Hepatocyte (in vitro differentiated cells): ENCODE results near the gene C12orf75. TPM values are rescaled to one million over a fixed set of nuclear protein-coding genes. Genes with fewer than 3 reads are reported as not detected.

Experiments used
- DNase-seq: peaks from one replicate; pipeline ENCODE4 v3.0.0-alpha.2; 2016; ENCODE audit warnings: low spot score
- H2AFZ ChIP-seq: fragments of 200-600 bp; sonication (generic); 2 replicates; pipeline ENCODE4 v1.6.0; 2016; ENCODE audit warnings: antibody characterized with exemption, mild to moderate bottlenecking
- H3K27ac ChIP-seq: fragments of 200-600 bp; sonication (generic); 2 replicates; pipeline ENCODE4 v1.5.1; 2016; ENCODE audit warnings: mild to moderate bottlenecking
- H3K27me3 ChIP-seq: fragments of 200-600 bp; sonication (generic); 2 replicates; pipeline ENCODE4 v1.6.1; 2016
- H3K36me3 ChIP-seq: fragments of 200-600 bp; sonication (generic); replicated peaks from 2 replicates; pipeline ENCODE4 v1.5.1; 2016; ENCODE audit warnings: low read depth; ENCODE audit not compliant: insufficient read depth
- H3K4me1 ChIP-seq: fragments of 200-600 bp; sonication (generic); 2 replicates; pipeline ENCODE4 v1.5.1; 2016; ENCODE audit warnings: mild to moderate bottlenecking, moderate library complexity; ENCODE audit not compliant: insufficient read depth
- H3K4me2 ChIP-seq: fragments of 200-600 bp; sonication (generic); 2 replicates; pipeline ENCODE4 v1.6.0; 2016
- H3K4me3 ChIP-seq: fragments of 200-600 bp; sonication (generic); 2 replicates; pipeline ENCODE4 v1.5.1; 2016; ENCODE audit warnings: mild to moderate bottlenecking
- H3K79me2 ChIP-seq: fragments of 200-600 bp; sonication (generic); 2 replicates; pipeline ENCODE4 v1.6.0; 2017; ENCODE audit warnings: mild to moderate bottlenecking
- H3K9me2 ChIP-seq: fragments of 200-600 bp; sonication (generic); replicated peaks from 2 replicates; pipeline ENCODE4 v1.6.0; 2017; ENCODE audit warnings: mild to moderate bottlenecking; ENCODE audit not compliant: insufficient read depth
- H3K9me3 ChIP-seq: fragments of 200-600 bp; sonication (generic); 2 replicates; pipeline ENCODE4 v1.5.1; 2016; ENCODE audit warnings: low read depth, mild to moderate bottlenecking
- H4K20me1 ChIP-seq: fragments of 200-600 bp; sonication (generic); 2 replicates; pipeline ENCODE4 v1.6.0; 2016; ENCODE audit warnings: mild to moderate bottlenecking; ENCODE audit not compliant: insufficient read depth, poor library complexity, severe bottlenecking
- CTCF ChIP-seq: fragments of 200-600 bp; sonication (generic); IDR thresholded peaks from 2 replicates; pipeline ENCODE4 v1.5.1; 2016; ENCODE audit warnings: antibody characterized with exemption, mild to moderate bottlenecking; ENCODE audit not compliant: poor library complexity
- EZH2 ChIP-seq: fragments of 200-600 bp; sonication (generic); IDR thresholded peaks from 2 replicates; pipeline ENCODE4 v1.6.1; 2016; ENCODE audit warnings: antibody characterized with exemption, mild to moderate bottlenecking, borderline replicate concordance
- EZH2phosphoT487 ChIP-seq: fragments of 200-600 bp; sonication (generic); IDR thresholded peaks from one replicate; pipeline ENCODE4 v1.6.1; 2018; ENCODE audit warnings: antibody characterized with exemption, mild to moderate bottlenecking, low read depth, moderate library complexity; ENCODE audit not compliant: unreplicated experiment, severe bottlenecking
- WGBS: methylation state at CpG from one replicate; pipeline ENCODE4 v1.1.6; 2016; ENCODE audit warnings: low lambda C conversion rate; ENCODE audit errors: missing lambda C conversion rate; 5-methylcytosine and 5-hydroxymethylcytosine counted together
- polyA plus RNA-seq: library from polyadenylated mRNA; unstranded; fragments of >200 nt; fragmentation: Nextera tagmentation; extraction: Ambion mirVana; gene quantifications from 2 replicates; pipeline ENCODE4 v1.2.1, GENCODE V29; 2016
- total RNA-seq: library from RNA; depleted of rRNA; stranded (reverse); fragments of >200 nt; gene quantifications from 2 replicates; pipeline ENCODE4 v1.2.3, GENCODE V29; 2014

C12orf75 gene
- total and polyA plus RNA-seq, 2 experiments from 2014 or later: 80.9 to 103 TPM

GRCh38 chr12:105358789-105359188 is 28.3 kb downstream of the C12orf75 start:
- H3K36me3 ChIP-seq: no peaks in the 10 kb centered on the region
- peaks cover 25% of the 10 kb centered on the region for H3K79me2 ChIP-seq
- no peaks in the 10 kb centered on the region for H4K20me1 ChIP-seq
- H3K27ac ChIP-seq: no peak overlapping the region
- TF ChIP-seq CTCF: no peak
- TF ChIP-seq EZH2: no peak
- no peak for TF ChIP-seq EZH2phosphoT487
- H3K9me2 ChIP-seq: no peaks in the 10 kb centered on the region
- H3K4me3 ChIP-seq: no peak overlapping the region
- no peak overlapping the region for H2AFZ ChIP-seq
- 96% methylated on average over 7 of the region's 7 CpGs for WGBS
- H3K4me2 ChIP-seq: no peak overlapping the region
- H3K4me1 ChIP-seq: peaks cover 4% of the 10 kb centered on the region
- H3K9me3 ChIP-seq: no peaks in the 10 kb centered on the region
- H3K27me3 ChIP-seq: no peaks in the 10 kb centered on the region
- no peak for DNase-seq

- Histone ChIP-seq H3K9me3 (no peaks in the 10 kb centered on the region), H3K79me2 (peaks cover 14% of the 10 kb centered on the region), H3K27me3 (no peaks in the 10 kb centered on the region), H4K20me1 (no peaks in the 10 kb centered on the region), H3K4me3 (no peak overlapping the region), H3K4me2 (no peak overlapping the region), H3K4me1 (peaks cover 4% of the 10 kb centered on the region), H3K36me3 (no peaks in the 10 kb centered on the region), H3K9me2 (no peaks in the 10 kb centered on the region), H2AFZ (no peak overlapping the region), H3K27ac (no peak overlapping the region)
- no peak for DNase-seq
- TF ChIP-seq EZH2 (no peak), CTCF (no peak), EZH2phosphoT487 (no peak)
- 59% methylated on average over 1 of the region's 1 CpG for WGBS
These were observed 29.4 kb downstream of the C12orf75 start for GRCh38 chr12:105359856-105360255.

GRCh38 chr12:105363890-105364289 is 33.4 kb downstream of the C12orf75 start:
- Histone ChIP-seq H3K36me3 (no peaks in the 10 kb centered on the region), H2AFZ (no peak overlapping the region), H3K9me2 (no peaks in the 10 kb centered on the region), H3K4me1 (no peaks in the 10 kb centered on the region), H4K20me1 (no peaks in the 10 kb centered on the region), H3K4me2 (no peak overlapping the region), H3K27ac (no peak overlapping the region), H3K4me3 (no peak overlapping the region), H3K79me2 (peaks cover 13% of the 10 kb centered on the region), H3K9me3 (no peaks in the 10 kb centered on the region), H3K27me3 (no peaks in the 10 kb centered on the region)
- 70% methylated on average over 3 of the region's 3 CpGs for WGBS
- no peak for DNase-seq
- no peak for TF ChIP-seq EZH2phosphoT487
- no peak for TF ChIP-seq EZH2
- TF ChIP-seq CTCF: no peak

- Histone ChIP-seq H2AFZ (no peak overlapping the region), H4K20me1 (no peaks in the 10 kb centered on the region), H3K27me3 (no peaks in the 10 kb centered on the region), H3K9me3 (no peaks in the 10 kb centered on the region), H3K36me3 (no peaks in the 10 kb centered on the region), H3K9me2 (no peaks in the 10 kb centered on the region), H3K4me3 (no peak overlapping the region), H3K27ac (no peak overlapping the region), H3K4me2 (no peak overlapping the region), H3K4me1 (no peaks in the 10 kb centered on the region), H3K79me2 (peaks cover 6% of the 10 kb centered on the region)
- no peak for DNase-seq
- TF ChIP-seq EZH2 (no peak), EZH2phosphoT487 (no peak), CTCF (no peak)
- 89% methylated on average over 3 of the region's 3 CpGs for WGBS
These were observed 34.7 kb downstream of the C12orf75 start for GRCh38 chr12:105365231-105365630.
